GM12864 (cell line): ENCODE data around the gene ADSL.

ENCODE experiments used
- DNase-seq: peaks from one replicate; pipeline ENCODE4 v3.0.0-alpha.2; 2011; ENCODE audit warnings: low read depth
- H3K4me3 ChIP-seq: 2 replicates; pipeline ENCODE4 v1.5.1; 2011; ENCODE audit warnings: mild to moderate bottlenecking, low read depth, low read length, control low read depth
- CTCF ChIP-seq: IDR thresholded peaks from 2 replicates; pipeline ENCODE4 v1.5.1; 2011; ENCODE audit warnings: low read depth, mild to moderate bottlenecking, moderate library complexity, low read length, control low read depth, inconsistent platforms; ENCODE audit errors: missing control alignments

The ADSL gene

GRCh38 chr22:40346185-40347118, at the start of gene ADSL:
TSS of gene ADSL (plus strand) at chr22:40346500. CDS start at chr22:40346559, 59 bp downstream.
- DNase-seq = peak; percentile 55
- no peak for TF ChIP-seq CTCF
- peak within 1 kb of the TSS; percentile 88 for H3K4me3 ChIP-seq

DNA sequence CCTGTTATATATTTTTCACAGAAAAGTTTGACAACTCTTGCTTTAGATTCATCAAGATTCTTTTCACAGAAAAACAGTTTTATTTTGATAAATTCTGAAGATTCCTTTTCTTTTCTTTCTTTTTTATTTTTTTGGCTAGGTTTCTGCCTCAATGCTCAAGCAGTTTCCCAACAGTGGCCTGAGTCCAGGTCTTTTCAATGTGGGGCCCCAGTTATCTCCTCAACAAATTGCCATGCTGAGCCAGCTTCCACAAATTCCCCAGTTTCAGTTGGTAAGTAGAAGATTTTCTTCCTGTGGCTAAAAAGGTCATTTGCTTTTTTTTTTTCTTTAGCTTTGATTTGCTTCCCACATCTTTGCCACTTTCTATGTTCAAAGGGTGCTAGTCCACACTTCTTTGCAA, 46.0 kb upstream of the ADSL start:
- TF ChIP-seq CTCF = no peak
- DNase-seq = no peak
- H3K4me3 ChIP-seq = no peak overlapping the region

DNA sequence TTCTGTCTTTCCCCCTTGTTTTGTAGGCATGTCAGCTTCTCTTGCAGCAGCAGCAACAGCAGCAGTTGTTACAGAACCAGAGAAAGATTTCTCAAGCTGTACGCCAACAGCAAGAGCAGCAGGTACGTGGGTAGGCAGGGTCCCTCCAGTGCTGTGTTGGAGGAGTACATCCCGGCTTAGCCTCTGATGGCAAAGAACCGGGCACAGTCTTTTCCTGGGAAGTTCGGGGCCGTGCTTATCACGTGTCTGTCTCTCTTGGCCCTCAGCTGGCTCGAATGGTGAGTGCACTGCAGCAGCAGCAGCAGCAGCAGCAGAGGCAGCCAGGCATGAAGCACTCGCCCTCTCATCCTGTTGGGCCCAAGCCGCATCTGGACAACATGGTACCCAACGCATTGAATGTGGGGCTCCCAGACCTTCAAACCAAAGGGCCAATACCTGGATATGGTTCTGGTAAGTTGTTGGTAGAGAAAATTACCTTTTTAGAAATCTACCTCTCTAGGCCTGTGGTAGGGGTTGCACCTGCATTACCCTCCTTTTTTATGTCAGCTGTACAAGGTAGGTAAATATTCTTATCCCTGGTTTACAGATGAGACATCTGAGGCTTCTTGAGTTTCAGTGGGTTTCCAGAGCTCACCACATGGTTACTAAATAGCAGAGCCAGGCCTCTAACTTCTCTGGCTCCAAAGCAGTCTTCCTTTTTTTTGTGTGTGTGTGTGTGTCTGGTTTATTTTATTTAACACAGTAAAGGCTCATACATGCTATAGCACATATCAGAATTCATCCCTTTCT, 45.2 kb upstream of the ADSL start:
- TF ChIP-seq CTCF = no peak
- DNase-seq = peak; percentile 53
- peak overlapping the region; percentile 9 for H3K4me3 ChIP-seq

GRCh38 chr22:40302149-40302548, 44.2 kb upstream of the ADSL start:
- no peak for DNase-seq
- no peak for TF ChIP-seq CTCF
- no peak overlapping the region for H3K4me3 ChIP-seq

- TF ChIP-seq CTCF = no peak
- DNase-seq = no peak
- no peak overlapping the region for H3K4me3 ChIP-seq
These were observed 40.7 kb upstream of the ADSL start for GRCh38 chr22:40305625-40306024.

GRCh38 chr22:40308999-40309573, 37.2 kb upstream of the ADSL start:
- DNase-seq = no peak
- TF ChIP-seq CTCF = no peak
- H3K4me3 ChIP-seq = no peak overlapping the region
